ENCODE data around the gene C9orf43. TPM values are rescaled to one million over a fixed set of nuclear protein-coding genes. Genes with fewer than 3 reads are reported as not detected.

Gene C9orf43
- total RNA-seq, 6 donors from 2014 or later = 0.23 to 3.1 (median 0.43) TPM

GRCh38 chr9:113368348-113368981 lies 42.1 kb upstream of the C9orf43 start:
- ATAC-seq (ENCODE audit: low FRiP score in 2 of 2) = no peak
- WGBS, 2 donors = 91 to 96% methylated on average over 5 of the region's 5 CpGs

GRCh38 chr9:113368982-113369854 lies 41.3 kb upstream of the C9orf43 start:
- no peak for DNase-seq
- Histone ChIP-seq H3K4me3 (no peak overlapping the region), H3K36me3 (peaks cover 0 to 18% (median 11%) of the 10 kb centered on the region in 4 donors), H3K9me3 (no peaks in the 10 kb centered on the region), H3K4me1 (peaks cover 0 to 3% (median 0%) of the 10 kb centered on the region in 4 donors), H3K27ac (no peak overlapping the region), H3K27me3 (no peaks in the 10 kb centered on the region)
- no peak for ATAC-seq (ENCODE audit: low FRiP score in 2 of 2)
- TF ChIP-seq EP300 (IDR thresholded peaks at IDR 0.05) (no peak), CTCF (IDR thresholded peaks at IDR 0.05) (no peak), POLR2AphosphoS5 (IDR thresholded peaks at IDR 0.05) (no peak), POLR2A (IDR thresholded peaks at IDR 0.05) (no peak)
- WGBS, 2 donors = 73 to 77% methylated on average over 10 to 13 of the region's 13 CpGs

More at GRCh38 chr9:113368348-113368981, 42.1 kb upstream of the C9orf43 start:
- TF ChIP-seq CTCF (IDR thresholded peaks at IDR 0.05) = no peak
- Histone ChIP-seq H3K27me3 (no peaks in the 10 kb centered on the region), H3K36me3 (peaks cover 0 to 10% (median 3%) of the 10 kb centered on the region in 4 donors), H3K4me3 (no peak overlapping the region), H3K4me1 (peaks cover 0 to 3% (median 0%) of the 10 kb centered on the region in 4 donors), H3K9me3 (no peaks in the 10 kb centered on the region), H3K27ac (no peak overlapping the region)
- DNase-seq = no peak

- H3K4me1 ChIP-seq = peaks cover 0 to 3% (median under 1%) of the 10 kb centered on the region in 4 donors
- 74 to 93% methylated on average over 7 to 11 of the region's 11 CpGs for WGBS, 2 donors
- H3K36me3 ChIP-seq = peaks cover 0 to 23% (median 15%) of the 10 kb centered on the region in 4 donors
- no peak for TF ChIP-seq CTCF (IDR thresholded peaks at IDR 0.05)
- no peak for TF ChIP-seq POLR2AphosphoS5 (IDR thresholded peaks at IDR 0.05)
- no peak for TF ChIP-seq EP300 (IDR thresholded peaks at IDR 0.05)
- no peak for TF ChIP-seq POLR2A (IDR thresholded peaks at IDR 0.05)
- ATAC-seq (ENCODE audit: low FRiP score in 2 of 2) (no peak), DNase-seq (peak in 1 of 2 donors; percentile 62)
- H3K27me3 ChIP-seq = no peaks in the 10 kb centered on the region
- H3K9me3 ChIP-seq = no peaks in the 10 kb centered on the region
- no peak overlapping the region for H3K27ac ChIP-seq
- no peak overlapping the region for H3K4me3 ChIP-seq
These were observed 40.7 kb upstream of the C9orf43 start for GRCh38 chr9:113369855-113370140.

GRCh38 chr9:113370806-113371325 lies 39.7 kb upstream of the C9orf43 start:
- no peak overlapping the region for H3K27ac ChIP-seq
- H3K27me3 ChIP-seq = no peaks in the 10 kb centered on the region
- TF ChIP-seq POLR2AphosphoS5 (IDR thresholded peaks at IDR 0.05) = no peak
- no peak for TF ChIP-seq CTCF (IDR thresholded peaks at IDR 0.05)
- no peak for TF ChIP-seq EP300 (IDR thresholded peaks at IDR 0.05)
- TF ChIP-seq POLR2A (IDR thresholded peaks at IDR 0.05) = no peak
- H3K4me3 ChIP-seq = no peak overlapping the region
- WGBS, 2 donors = 84 to 86% methylated on average over 8 of the region's 8 CpGs
- no peak for ATAC-seq (ENCODE audit: low FRiP score in 2 of 2)
- DNase-seq = no peak
- peaks cover 4 to 12% (median 5%) of the 10 kb centered on the region in 4 donors for H3K4me1 ChIP-seq
- H3K36me3 ChIP-seq = peaks cover 0 to 28% (median 15%) of the 10 kb centered on the region in 4 donors
- H3K9me3 ChIP-seq = no peaks in the 10 kb centered on the region

All from upper lobe of left lung (tissue), 6 donors.